ENCODE measurements around the gene C6. TPM values are rescaled to one million over a fixed set of nuclear protein-coding genes. Genes with fewer than 3 reads are reported as not detected.

C6 gene
- total RNA-seq, 1 donor from 2014 or later, result 9.8 TPM

GRCh38 chr5:41122459-41122858, 90.9 kb downstream of the C6 start:
- H3K27me3 ChIP-seq (ENCODE audit: low read depth), result no peaks in the 10 kb centered on the region
- H3K36me3 ChIP-seq, result no peaks in the 10 kb centered on the region
- TF ChIP-seq CTCF (IDR thresholded peaks at IDR 0.05), result no peak
- H3K9me3 ChIP-seq, result no peaks in the 10 kb centered on the region
- H3K27ac ChIP-seq, result no peak overlapping the region
- DNase-seq (no peak), ATAC-seq (no peak)
- H3K4me3 ChIP-seq, result no peak overlapping the region
- intact Hi-C loops (cut with DNase I), result no loop called here
- H3K4me1 ChIP-seq, result no peaks in the 10 kb centered on the region

- no peaks in the 10 kb centered on the region for H3K27me3 ChIP-seq (ENCODE audit: low read depth)
- TF ChIP-seq CTCF (IDR thresholded peaks at IDR 0.05), result no peak
- H3K36me3 ChIP-seq, result no peaks in the 10 kb centered on the region
- no peaks in the 10 kb centered on the region for H3K9me3 ChIP-seq
- no peaks in the 10 kb centered on the region for H3K4me1 ChIP-seq
- no peak overlapping the region for H3K4me3 ChIP-seq
- no peak for ATAC-seq
- intact Hi-C loops (cut with DNase I), result no loop called here
- no peak overlapping the region for H3K27ac ChIP-seq
- DNase-seq, result no peak
These were observed 92.7 kb downstream of the C6 start for GRCh38 chr5:41120600-41120999.

- no peak overlapping the region for H3K27ac ChIP-seq
- H3K36me3 ChIP-seq, result no peaks in the 10 kb centered on the region
- intact Hi-C loops (cut with DNase I), result no loop called here
- H3K4me3 ChIP-seq, result no peak overlapping the region
- ATAC-seq, result no peak
- DNase-seq, result no peak
- H3K4me1 ChIP-seq, result no peaks in the 10 kb centered on the region
- H3K27me3 ChIP-seq (ENCODE audit: low read depth), result no peaks in the 10 kb centered on the region
- no peak for TF ChIP-seq CTCF (IDR thresholded peaks at IDR 0.05)
- H3K9me3 ChIP-seq, result no peaks in the 10 kb centered on the region
These were observed 95.2 kb downstream of the C6 start for GRCh38 chr5:41118177-41118576.

GRCh38 chr5:41115281-41115680, 98.1 kb downstream of the C6 start:
- ATAC-seq, result no peak
- no peak overlapping the region for H3K27ac ChIP-seq

GRCh38 chr5:41112486-41113455, 100.6 kb downstream of the C6 start:
- Histone ChIP-seq H3K27ac (no peak overlapping the region), H3K4me1 (no peaks in the 10 kb centered on the region), H3K36me3 (no peaks in the 10 kb centered on the region), H3K4me3 (no peak overlapping the region), H3K27me3 (ENCODE audit: low read depth) (no peaks in the 10 kb centered on the region), H3K9me3 (no peaks in the 10 kb centered on the region)
- intact Hi-C loops (cut with DNase I), result no loop called here
- DNase-seq, result no peak
- no peak for TF ChIP-seq CTCF (IDR thresholded peaks at IDR 0.05)
- ATAC-seq, result no peak

More at GRCh38 chr5:41115281-41115680, 98.1 kb downstream of the C6 start:
- Histone ChIP-seq H3K4me1 (no peaks in the 10 kb centered on the region), H3K27me3 (ENCODE audit: low read depth) (no peaks in the 10 kb centered on the region), H3K36me3 (no peaks in the 10 kb centered on the region), H3K9me3 (no peaks in the 10 kb centered on the region), H3K4me3 (no peak overlapping the region)
- no peak for TF ChIP-seq CTCF (IDR thresholded peaks at IDR 0.05)
- no peak for DNase-seq
- intact Hi-C loops (cut with DNase I), result no loop called here

Measured in lower lobe of right lung (tissue), 2 donors.